Hematopoietic multipotent progenitor cell treated with erythropoietin and hydrocortisone succinate and interleukin-3 and kit ligand, for 8 days (in vitro differentiated cells): Measurements from ENCODE around the gene DENND1A.
A peak's percentile ranks its signal among the peaks of the same experiment; 100 is the strongest.
"Not testable (repeated sequence)": the region's sequence is repeated elsewhere in the genome, so short reads cannot be mapped to it uniquely, and the experiment has no call there.

Source experiments
- DNase-seq: peaks from one replicate; pipeline ENCODE4 v3.0.0-alpha.2; 2015

Gene DENND1A

DNA sequence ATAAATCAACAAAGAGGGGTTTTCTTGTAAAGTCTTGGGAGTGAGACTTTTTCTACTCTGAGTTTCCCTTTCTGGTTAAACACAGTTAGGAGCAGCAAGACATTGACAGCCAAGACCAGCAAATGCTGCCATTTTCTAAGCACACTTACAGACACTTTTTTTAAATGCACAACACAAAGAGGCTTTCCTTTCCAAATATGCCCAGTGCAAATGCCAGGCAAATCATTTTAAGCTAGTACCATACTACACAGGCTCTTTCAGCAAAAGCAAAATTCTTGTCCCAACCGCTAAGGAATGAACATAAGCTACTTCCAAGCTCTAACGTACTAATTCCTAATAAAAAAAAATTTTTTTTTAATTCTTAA, 68.2 kb downstream of the DENND1A start:
- no peak for DNase-seq

DNA sequence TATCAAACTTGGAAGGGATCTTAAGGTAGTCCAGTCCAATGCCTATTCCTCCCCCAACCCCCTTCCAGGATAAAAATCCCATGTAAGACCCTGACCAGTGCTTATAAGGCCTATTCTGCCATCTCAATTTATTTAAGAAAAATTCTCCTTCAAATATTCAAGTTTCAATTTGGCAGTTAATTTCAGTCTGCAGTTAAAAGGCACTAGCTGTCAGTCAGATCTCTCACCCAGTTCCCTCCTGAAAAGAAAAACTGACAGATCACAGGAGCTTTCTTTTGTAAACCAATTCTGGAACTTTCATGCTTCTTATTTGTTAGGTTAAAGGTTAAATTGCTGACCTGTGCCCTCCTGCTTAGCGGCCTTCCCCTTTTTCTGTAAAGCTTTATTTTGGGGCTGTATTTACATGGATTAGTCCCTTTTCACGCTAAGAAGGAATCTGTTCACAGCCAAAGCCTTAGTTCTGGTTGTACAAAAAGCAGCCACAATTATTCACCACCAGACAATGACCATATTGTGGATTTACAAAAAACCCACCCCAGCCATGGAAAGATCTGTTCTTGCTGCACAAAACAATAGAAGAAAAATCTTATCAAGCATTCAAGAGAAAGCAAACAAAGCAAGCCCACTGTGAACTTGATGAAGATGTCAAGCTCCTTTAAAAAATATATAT, 68.7 kb downstream of the DENND1A start:
- DNase-seq, result no peak

- no peak for DNase-seq
Observed at GRCh38 chr9:123860603-123861002, 69.3 kb downstream of the DENND1A start.

- DNase-seq, result no peak
Observed at GRCh38 chr9:123852403-123852802, 77.5 kb downstream of the DENND1A start.

DNA sequence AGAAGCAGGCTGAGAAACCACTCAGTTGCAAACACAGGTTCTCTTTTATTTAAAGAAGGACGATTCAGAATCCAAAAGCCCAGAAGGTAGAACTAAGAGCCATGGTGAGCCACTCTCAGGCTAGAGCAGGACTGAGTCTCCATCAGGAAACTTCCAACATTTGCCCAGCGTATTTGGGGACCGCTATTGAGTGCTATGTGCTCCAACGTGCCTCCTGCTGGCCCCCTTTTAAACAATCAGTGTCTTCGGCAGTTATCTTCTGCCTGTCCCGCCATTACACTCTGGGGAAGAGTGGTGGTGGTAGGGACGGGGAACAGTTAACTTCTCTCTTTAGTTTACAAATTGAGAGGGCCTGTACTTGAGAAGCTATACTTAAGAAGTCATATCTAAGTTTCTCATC, 78.1 kb downstream of the DENND1A start:
- DNase-seq, result no peak

GRCh38 chr9:123848447-123849085, 81.4 kb downstream of the DENND1A start:
- no peak for DNase-seq

DNA sequence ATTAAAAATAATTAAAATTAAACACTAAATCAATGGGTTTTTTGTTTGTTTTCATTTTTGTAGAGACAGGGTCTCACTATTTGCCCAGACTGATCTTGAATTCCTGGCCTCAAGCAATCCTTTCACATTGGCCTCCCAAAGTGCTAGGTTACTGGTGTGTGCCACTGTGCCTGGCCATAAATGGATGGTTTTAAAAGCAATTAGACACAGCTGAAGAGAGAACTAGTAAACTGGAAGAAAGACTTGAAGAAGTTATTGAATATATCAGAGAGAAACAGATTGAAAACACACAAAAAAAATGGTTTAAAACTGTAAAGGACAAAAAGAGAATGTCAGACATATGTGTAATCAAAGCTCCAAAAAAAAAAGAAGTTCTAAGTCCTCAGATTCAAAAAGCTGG, 83.0 kb downstream of the DENND1A start:
- no peak for DNase-seq

GRCh38 chr9:123843703-123844102, 86.2 kb downstream of the DENND1A start:
- no peak for DNase-seq

GRCh38 chr9:123835821-123836220, 94.1 kb downstream of the DENND1A start:
- no peak for DNase-seq

GRCh38 chr9:123834889-123835562, 94.9 kb downstream of the DENND1A start:
- peak; percentile 59 for DNase-seq

DNA sequence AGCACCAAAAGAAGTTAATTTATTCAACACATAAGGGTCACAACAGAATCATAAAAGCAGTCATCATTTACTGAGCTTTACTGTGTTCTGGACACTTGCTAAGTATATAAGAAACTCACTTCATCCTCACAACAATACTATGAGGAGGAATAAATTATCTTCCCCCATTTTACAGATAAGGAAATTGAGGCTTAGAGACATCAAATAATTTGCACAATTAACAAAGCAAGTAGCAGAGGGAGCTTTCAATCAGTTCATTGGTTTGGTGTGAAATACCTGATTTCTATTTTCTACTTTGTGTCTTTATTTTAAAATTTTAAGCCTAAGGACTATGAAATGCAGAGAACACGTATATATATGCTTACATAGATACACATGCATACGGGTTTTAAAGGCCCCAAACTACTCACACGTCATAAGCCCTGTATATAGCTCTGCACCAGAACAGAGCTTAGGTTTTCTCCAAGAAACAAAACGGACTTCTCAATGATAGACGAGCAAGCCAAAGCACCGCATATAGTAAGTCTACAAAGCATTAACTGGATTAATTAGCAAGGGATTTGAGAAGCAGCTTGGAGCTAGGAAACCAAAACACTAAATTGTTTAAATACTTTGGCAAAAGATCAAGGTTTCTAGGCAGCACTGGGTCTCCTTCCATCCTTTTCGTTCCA, 95.6 kb downstream of the DENND1A start:
- DNase-seq, result no peak

DNA sequence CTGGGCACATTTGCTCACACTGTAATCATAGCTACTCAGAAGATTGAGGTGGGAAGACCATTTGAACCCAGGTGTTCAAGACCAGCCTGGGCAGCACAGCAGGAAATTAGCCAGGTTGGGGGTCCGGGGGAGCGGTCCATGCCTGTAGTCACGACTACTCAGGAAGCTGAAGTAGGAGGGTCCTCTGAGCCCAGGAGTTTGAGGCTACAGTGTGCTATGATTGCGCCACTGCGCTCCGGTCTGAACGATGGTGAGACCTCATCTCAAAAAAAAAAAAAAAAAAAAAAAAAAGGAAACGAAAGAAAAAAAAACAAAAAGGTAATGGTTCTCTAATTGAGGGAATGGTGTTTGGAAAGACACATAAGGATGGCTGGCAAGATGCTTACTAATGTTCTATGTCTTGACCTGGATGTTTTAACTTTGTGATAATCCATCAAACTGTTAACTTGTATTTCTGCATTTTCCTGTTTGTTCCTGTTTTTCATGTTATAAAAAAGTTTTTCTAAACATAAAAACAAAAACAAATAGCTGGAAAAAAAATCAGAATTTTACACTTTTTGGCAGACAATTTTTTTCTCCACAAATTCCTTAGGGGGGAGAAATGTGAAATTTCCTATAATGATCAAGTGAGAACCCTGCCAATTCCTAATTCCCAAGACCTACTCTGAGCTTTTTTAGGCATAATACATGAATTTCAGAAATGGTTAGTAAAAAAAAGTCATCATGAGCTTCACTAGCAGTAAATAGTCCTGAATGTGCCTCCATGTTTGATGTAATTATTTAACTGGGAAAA, 96.9 kb downstream of the DENND1A start:
- DNase-seq, result no peak

DNA sequence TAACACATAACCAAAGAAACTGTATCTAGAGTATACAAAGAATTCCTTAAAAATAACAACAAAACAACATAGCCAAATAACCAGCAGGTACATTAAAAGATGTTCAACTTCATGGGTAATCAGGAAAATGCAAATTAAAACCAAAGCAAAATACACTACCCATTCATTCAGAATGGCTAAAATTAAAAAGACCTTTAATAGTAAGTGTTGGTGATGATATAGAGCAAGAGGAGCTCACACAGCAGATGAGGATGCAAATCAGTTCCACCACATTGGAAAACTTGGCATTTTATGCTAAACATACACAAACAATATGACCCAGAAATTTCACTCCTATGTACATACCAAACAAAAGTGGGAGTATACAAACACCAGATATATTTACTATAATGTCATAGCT, 97.8 kb downstream of the DENND1A start:
- DNase-seq, result no peak

GRCh38 chr9:123828449-123828848, 101.5 kb downstream of the DENND1A start:
- DNase-seq, result no peak

- no peak for DNase-seq
Observed at GRCh38 chr9:123825342-123826060, 104.4 kb downstream of the DENND1A start.

GRCh38 chr9:123823194-123823947, 106.6 kb downstream of the DENND1A start:
- no peak for DNase-seq

DNA sequence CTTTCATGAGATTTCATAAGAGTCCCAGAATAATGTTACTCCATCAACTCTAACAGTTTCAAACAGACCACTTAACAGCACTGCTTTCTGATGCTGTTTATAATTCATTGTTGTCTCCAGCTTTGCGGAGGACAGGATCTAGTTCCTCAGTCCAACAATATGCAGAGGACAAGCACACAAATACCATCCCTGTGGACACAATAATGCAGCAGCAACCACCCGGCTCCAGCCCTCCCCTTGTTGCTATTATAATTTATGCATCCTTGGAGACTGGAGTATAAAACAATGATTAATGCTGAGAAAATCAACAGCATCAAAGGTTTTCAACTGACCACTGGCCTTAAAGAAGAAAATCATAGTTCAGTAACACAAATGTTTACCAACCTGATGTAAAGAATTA, 108.3 kb downstream of the DENND1A start:
- DNase-seq, result no peak

GRCh38 chr9:123820139-123820538, 109.8 kb downstream of the DENND1A start:
- DNase-seq, result no peak

GRCh38 chr9:123816817-123817472, 113.0 kb downstream of the DENND1A start:
- DNase-seq, result peak; percentile 17

DNA sequence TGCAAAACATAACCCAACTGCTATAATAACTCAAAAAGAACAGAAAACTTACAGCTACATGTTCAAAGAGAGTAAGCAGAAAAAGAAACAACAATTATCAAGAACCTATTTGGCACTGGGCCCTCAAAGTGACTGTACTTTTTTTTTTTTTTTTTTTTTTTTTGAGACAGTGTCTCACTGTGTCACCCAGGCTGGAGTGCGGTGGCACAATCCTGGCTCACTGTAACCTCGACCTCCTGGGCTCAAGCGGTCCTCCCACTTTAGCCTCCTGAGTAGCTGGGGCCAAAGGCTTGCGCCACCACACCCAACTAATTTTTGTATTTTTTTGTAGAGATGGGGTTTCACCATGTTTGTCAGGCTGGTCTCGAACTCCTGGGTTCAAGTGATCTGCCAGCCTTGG, 114.1 kb downstream of the DENND1A start:
- DNase-seq, result not testable (repeated sequence)

DNA sequence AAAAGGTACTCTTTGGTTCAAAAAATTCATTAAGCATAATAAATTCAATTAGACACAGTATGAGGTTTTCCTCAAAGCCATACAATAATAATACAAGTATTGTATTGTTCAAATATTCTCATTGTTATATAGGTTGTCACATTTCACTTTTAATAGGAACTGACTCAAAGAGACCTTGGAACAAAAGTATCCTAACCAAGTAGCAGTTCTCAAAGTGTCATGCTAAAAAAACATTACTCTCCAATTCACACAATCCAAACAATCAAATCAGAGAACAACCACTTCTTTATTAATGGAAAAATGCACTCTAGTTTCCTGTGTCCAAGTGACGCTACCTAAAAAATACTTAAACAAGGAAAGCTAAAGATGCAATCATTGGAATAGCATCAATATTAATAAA, 115.4 kb downstream of the DENND1A start:
- DNase-seq, result no peak
